CD4-positive, alpha-beta T cell treated with Interferon alpha-2 for 1 hour (primary cell): ENCODE measurements around the gene DHRSX.

Source experiments
- DNase-seq, 2 donors: peaks; one replicate each; pipeline ENCODE4 v3.0.0-alpha.2; 2020 to 2022

Gene DHRSX

GRCh38 chrX:2187352-2188115 lies 313.2 kb downstream of the DHRSX start:
- no peak for DNase-seq

- no peak for DNase-seq
These were observed 315.3 kb downstream of the DHRSX start for GRCh38 chrX:2185341-2186082.

- no peak for DNase-seq
These were observed 316.7 kb downstream of the DHRSX start for GRCh38 chrX:2184089-2184488.

GRCh38 chrX:2183193-2183725 lies 317.5 kb downstream of the DHRSX start:
- DNase-seq = no peak

GRCh38 chrX:2177541-2177940 lies 323.2 kb downstream of the DHRSX start:
- no peak for DNase-seq

GRCh38 chrX:2176733-2177132 lies 324.0 kb downstream of the DHRSX start:
- DNase-seq = no peak

GRCh38 chrX:2176274-2176673 lies 324.5 kb downstream of the DHRSX start:
- no peak for DNase-seq

- no peak for DNase-seq
These were observed 328.4 kb downstream of the DHRSX start for GRCh38 chrX:2172359-2172758.
